Measurements from ENCODE around the gene MRGPRD.

GRCh38 chr11:68994161-68994893 lies 13.5 kb upstream of the MRGPRD start:
- no peak for TF ChIP-seq CTCF (IDR thresholded peaks at IDR 0.05; ENCODE audit: insufficient read depth, low read depth, low read length)
- no peak for TF ChIP-seq EZH2 (IDR thresholded peaks at IDR 0.05; ENCODE audit: insufficient read depth, low read length)
